Central memory CD8-positive, alpha-beta T cell (primary cell): ENCODE results near the gene MYD88.
"Not testable (repeated sequence)": the region's sequence is repeated elsewhere in the genome, so short reads cannot be mapped to it uniquely, and the experiment has no call there.

Source experiments
- ATAC-seq: fragments of 150-1000 bp; cut with Tn5 transposase; replicated peaks from 2 replicates; pipeline ENCODE4 v1.10.0; 2022; ENCODE audit warnings: mild to moderate bottlenecking, moderate FRiP score, moderate number of reproducible peaks; ENCODE audit not compliant: poor library complexity, severe bottlenecking; ENCODE audit errors: extremely low read depth
- DNase-seq, 2 donors: peaks; one replicate each; pipeline ENCODE4 v3.0.0; 2021; ENCODE audit warnings: low spot score in 2 of 2
- H3K27ac Mint-ChIP-seq: one replicate; pipeline ENCODE4 v1.8.0; 2022; ENCODE audit warnings: low read depth, mild to moderate bottlenecking, moderate library complexity, mixed read lengths
- H3K27me3 Mint-ChIP-seq: one replicate; pipeline ENCODE4 v1.8.0; 2022; ENCODE audit warnings: mixed read lengths
- H3K36me3 Mint-ChIP-seq: one replicate; pipeline ENCODE4 v1.8.0; 2022; ENCODE audit warnings: mild to moderate bottlenecking, moderate library complexity, mixed read lengths; ENCODE audit not compliant: insufficient read depth
- H3K4me1 Mint-ChIP-seq: one replicate; pipeline ENCODE4 v1.8.0; 2022; ENCODE audit warnings: mixed read lengths
- H3K4me3 Mint-ChIP-seq: one replicate; pipeline ENCODE4 v1.8.0; 2022; ENCODE audit warnings: mild to moderate bottlenecking, moderate library complexity, mixed read lengths
- H3K9me3 Mint-ChIP-seq: one replicate; pipeline ENCODE4 v1.8.0; 2022; ENCODE audit warnings: mixed read lengths

MYD88 gene

DNA sequence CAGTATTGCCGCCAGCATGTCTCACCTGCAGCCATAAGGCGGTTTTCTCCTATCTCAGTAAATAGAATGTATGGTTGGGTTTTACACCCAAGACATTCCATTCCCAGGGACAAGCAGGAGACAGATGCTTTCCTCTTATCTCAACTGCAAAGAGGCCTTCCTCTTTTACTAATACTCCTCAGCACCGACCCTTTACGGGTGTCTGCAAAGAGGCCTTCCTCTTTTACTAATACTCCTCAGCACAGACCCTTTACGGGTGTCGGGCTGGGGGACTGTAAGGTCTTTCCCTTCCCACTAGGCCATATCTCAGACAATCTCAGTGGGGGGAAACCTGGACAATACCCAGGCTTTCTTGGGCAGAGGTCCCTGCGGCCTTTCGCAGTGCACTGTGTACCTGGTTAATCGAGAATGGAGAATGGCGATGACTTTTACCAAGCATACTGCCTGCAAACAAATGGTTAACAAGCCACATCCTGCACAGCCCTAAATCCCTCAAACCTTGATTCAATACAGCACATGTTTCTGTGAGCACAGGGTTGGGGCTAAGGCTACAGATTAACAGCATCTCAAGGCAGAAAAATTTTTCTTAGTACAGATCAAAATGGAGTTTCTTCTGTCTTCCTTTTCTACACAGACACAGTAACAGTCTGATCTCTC is 2.7 kb upstream of the MYD88 start:
- Mint-ChIP-seq H3K4me3 (peak overlapping the region; percentile 95), H3K4me1 (peaks cover 79% of the 10 kb centered on the region), H3K27ac (peak overlapping the region; percentile 98), H3K36me3 (peaks cover 17% of the 10 kb centered on the region)
- DNase-seq, H3K9me3 Mint-ChIP-seq, H3K27me3 Mint-ChIP-seq, ATAC-seq: not testable (repeated sequence)

DNA sequence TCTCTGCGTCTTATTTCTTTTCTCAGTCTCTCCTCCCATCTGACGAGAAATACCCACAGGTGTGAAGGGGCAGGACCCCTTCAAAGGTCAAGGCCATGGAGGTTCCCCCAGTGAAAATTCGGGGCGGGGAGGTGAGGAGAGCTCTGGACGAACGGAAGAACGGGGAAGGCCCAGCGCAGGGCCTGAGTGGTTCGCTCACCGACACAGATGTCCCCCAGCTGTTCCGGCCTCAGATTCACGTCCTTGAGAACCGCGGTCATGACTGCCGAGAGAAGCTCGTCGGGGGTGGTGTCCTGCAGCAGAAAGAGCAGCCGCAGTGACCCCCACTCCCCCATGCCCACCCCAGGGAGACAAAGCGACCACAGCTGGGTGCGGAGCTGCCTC is 2.1 kb upstream of the MYD88 start:
- peak overlapping the region; percentile 95 for H3K4me3 Mint-ChIP-seq
- ATAC-seq: no peak
- peaks cover 82% of the 10 kb centered on the region for H3K4me1 Mint-ChIP-seq
- H3K27me3 Mint-ChIP-seq: no peaks in the 10 kb centered on the region
- peak overlapping the region; percentile 98 for H3K27ac Mint-ChIP-seq
- H3K9me3 Mint-ChIP-seq: no peaks in the 10 kb centered on the region
- no peak for DNase-seq
- peaks cover 16% of the 10 kb centered on the region for H3K36me3 Mint-ChIP-seq

DNA sequence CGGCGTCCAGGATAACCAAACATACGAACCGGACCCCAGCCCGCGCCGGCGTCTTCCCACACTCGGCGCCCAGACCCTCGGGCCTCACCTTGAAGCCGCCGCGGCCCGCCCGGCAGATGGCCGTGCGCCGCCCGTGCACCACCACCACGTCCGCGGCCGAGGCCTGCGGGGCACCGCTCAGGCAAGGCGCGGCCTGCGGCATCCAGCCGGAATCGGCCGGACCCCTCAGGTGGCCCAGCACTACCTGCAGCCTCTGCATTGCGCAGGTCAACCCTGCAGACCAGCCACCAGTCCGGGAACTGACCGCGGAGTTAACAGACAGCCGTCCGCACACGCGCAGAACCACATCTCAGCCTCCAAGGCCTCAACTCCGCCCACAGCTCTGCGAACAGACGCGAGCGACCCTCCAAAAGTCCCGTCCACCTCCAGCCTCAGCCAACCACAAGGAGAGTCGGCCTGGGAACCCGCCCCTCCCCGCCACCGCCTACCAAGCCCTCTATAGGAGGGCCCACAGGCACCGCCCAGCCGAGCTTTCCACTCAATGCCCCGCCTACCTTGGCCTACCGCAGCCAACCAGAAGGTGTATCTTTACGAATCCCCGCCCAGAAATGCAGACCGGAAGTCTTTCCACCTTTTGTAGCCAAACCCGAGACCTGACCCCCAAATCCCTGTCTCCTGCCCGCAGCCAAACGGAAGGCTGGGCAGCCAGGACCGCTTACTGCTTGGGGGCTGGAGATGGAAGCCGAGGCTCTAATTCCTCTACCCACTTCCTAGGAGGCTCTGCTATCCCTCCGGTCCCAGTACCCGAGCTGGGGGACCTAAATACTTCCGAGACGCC is 1.5 kb upstream of the MYD88 start, which contains the start of gene ACAA1:
Gene ACAA1 (minus strand): TSS at position 351 of the 838 bp plus-strand sequence. CDS start 92 bp downstream, at position 259.
- Mint-ChIP-seq H3K9me3 (no peaks in the 10 kb centered on the region), H3K27me3 (no peaks in the 10 kb centered on the region), H3K36me3 (peaks cover 19% of the 10 kb centered on the region), H3K4me1 (peaks cover 80% of the 10 kb centered on the region), H3K4me3 (peak within 1 kb of the TSS; percentile 95), H3K27ac (peak within 1 kb of the TSS; percentile 98)
- ATAC-seq (peak; percentile 89), DNase-seq (peak; percentile 91 to 94)

DNA sequence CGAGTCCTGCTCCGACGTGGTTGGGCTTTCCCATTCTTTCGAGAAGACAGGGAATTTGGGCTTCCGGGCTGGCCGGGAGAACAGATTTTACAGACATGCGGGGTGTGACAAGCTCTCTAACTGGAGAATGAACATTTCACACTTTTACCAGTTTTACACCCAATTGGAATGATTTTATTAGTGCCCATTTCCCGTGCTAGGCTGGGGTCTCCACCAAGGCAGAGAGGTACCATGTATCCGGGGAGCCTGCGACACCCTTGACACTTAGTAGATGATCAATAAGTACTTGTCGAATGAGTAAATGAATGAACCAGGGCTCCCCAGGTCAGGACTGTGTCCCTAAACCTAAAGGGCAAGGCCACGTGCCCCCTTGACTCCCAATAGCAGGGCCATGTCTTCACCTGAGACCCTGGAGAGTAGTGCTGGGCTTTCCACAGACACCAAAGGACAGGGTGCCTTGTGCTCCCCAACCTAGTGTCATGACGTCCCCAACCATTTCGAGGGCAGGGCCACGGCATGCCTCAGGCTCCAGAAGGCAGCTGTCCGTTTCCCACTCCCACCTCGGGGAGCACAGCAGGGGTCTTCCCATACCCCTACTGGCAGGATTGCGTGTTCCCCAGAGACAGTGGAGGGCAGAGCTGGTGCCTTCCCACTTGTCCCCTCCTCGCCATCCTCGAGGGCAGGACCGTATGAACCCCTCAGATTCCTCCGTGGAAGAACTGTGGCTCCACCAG is 679 bp upstream of the MYD88 start:
- DNase-seq (no peak), ATAC-seq (peak; percentile 1)
- peak overlapping the region; percentile 98 for H3K27ac Mint-ChIP-seq
- peaks cover 73% of the 10 kb centered on the region for H3K4me1 Mint-ChIP-seq
- peak overlapping the region; percentile 95 for H3K4me3 Mint-ChIP-seq
- no peaks in the 10 kb centered on the region for H3K27me3 Mint-ChIP-seq
- H3K9me3 Mint-ChIP-seq: no peaks in the 10 kb centered on the region
- H3K36me3 Mint-ChIP-seq: peaks cover 17% of the 10 kb centered on the region

DNA sequence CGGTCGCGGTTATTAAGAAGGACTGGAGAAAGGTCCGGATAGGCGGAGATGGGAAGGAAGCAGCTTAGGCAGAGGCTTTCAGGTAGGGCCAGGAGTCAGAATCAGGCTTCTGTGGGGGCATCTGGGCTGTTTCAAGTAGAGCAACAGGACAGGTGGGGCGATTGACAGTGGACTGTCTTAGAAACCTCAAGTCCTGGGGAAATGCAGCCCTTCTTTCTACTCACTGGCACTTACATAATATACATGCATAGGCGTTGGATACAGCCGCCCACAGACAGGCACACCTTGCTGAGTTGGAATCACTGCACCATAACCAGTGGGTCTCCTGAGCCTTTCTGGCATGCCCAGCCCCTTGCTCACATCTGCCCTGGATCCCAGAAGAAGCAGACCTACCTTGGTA is 730 bp downstream of the MYD88 start:
- DNase-seq (no peak), ATAC-seq (no peak)
- no peaks in the 10 kb centered on the region for H3K27me3 Mint-ChIP-seq
- H3K9me3 Mint-ChIP-seq: no peaks in the 10 kb centered on the region
- H3K36me3 Mint-ChIP-seq: peaks cover 13% of the 10 kb centered on the region
- peak overlapping the region; percentile 98 for H3K27ac Mint-ChIP-seq
- H3K4me1 Mint-ChIP-seq: peaks cover 65% of the 10 kb centered on the region
- peak overlapping the region; percentile 95 for H3K4me3 Mint-ChIP-seq

- ATAC-seq (no peak), DNase-seq (peak in 1 of 2 donors; percentile 8)
- H3K27me3 Mint-ChIP-seq: no peaks in the 10 kb centered on the region
- peaks cover 62% of the 10 kb centered on the region for H3K4me1 Mint-ChIP-seq
- H3K9me3 Mint-ChIP-seq: no peaks in the 10 kb centered on the region
- peaks cover 10% of the 10 kb centered on the region for H3K36me3 Mint-ChIP-seq
- peak overlapping the region; percentile 95 for H3K4me3 Mint-ChIP-seq
- peak overlapping the region; percentile 98 for H3K27ac Mint-ChIP-seq
These were observed 1.2 kb downstream of the MYD88 start for GRCh38 chr3:38139652-38140051.

- H3K4me1 Mint-ChIP-seq: peaks cover 55% of the 10 kb centered on the region
- no peak overlapping the region for H3K27ac Mint-ChIP-seq
- H3K27me3 Mint-ChIP-seq: no peaks in the 10 kb centered on the region
- H3K9me3 Mint-ChIP-seq: no peaks in the 10 kb centered on the region
- peaks cover 10% of the 10 kb centered on the region for H3K36me3 Mint-ChIP-seq
- ATAC-seq (no peak), DNase-seq (peak in 1 of 2 donors; percentile 8)
- H3K4me3 Mint-ChIP-seq: peak overlapping the region; percentile 95
These were observed 2.1 kb downstream of the MYD88 start for GRCh38 chr3:38140326-38141172.

- Mint-ChIP-seq H3K27me3 (no peaks in the 10 kb centered on the region), H3K4me3 (peak overlapping the region; percentile 37), H3K36me3 (peaks cover 9% of the 10 kb centered on the region), H3K27ac (peak overlapping the region; percentile 64), H3K4me1 (peaks cover 46% of the 10 kb centered on the region), H3K9me3 (peaks cover 4% of the 10 kb centered on the region)
- ATAC-seq (no peak), DNase-seq (peak in 1 of 2 donors; percentile 9)
These were observed 2.9 kb downstream of the MYD88 start for GRCh38 chr3:38141173-38141951.

GRCh38 chr3:38141952-38142273 is 3.5 kb downstream of the MYD88 start:
- peak in 1 of 2 donors; percentile 3 for DNase-seq
- peaks cover 9% of the 10 kb centered on the region for H3K9me3 Mint-ChIP-seq
- H3K4me1 Mint-ChIP-seq: peaks cover 44% of the 10 kb centered on the region
- H3K36me3 Mint-ChIP-seq: peaks cover 11% of the 10 kb centered on the region
- no peak for ATAC-seq
- H3K4me3 Mint-ChIP-seq: no peak overlapping the region
- peak overlapping the region; percentile 64 for H3K27ac Mint-ChIP-seq
- no peaks in the 10 kb centered on the region for H3K27me3 Mint-ChIP-seq

DNA sequence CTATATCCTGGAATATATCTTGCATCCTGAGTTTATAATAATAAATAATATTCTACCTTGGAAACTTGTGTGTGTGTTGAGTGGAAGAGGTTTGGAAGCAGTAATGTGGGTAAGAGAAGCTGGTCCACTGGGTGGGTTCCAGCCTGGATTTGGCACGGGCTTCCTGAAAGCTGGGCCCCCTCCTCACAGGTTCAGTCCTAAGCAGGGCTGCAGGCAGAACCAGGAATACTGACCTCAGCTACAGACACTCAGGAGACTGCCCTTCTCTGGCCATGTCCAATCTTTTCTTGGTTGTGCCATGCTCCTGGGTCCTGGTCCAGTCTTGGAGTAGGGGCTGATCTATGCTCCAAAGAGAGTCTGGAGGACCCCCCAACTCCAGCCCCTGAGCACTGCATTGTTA is 4.5 kb downstream of the MYD88 start:
- Mint-ChIP-seq H3K36me3 (peaks cover 9% of the 10 kb centered on the region), H3K4me3 (no peak overlapping the region), H3K9me3 (peaks cover 9% of the 10 kb centered on the region), H3K4me1 (peaks cover 34% of the 10 kb centered on the region), H3K27ac (no peak overlapping the region), H3K27me3 (no peaks in the 10 kb centered on the region)
- ATAC-seq: no peak
- DNase-seq: no peak

- Mint-ChIP-seq H3K27ac (no peak overlapping the region), H3K36me3 (peaks cover 7% of the 10 kb centered on the region), H3K4me1 (peaks cover 28% of the 10 kb centered on the region), H3K4me3 (no peak overlapping the region), H3K27me3 (no peaks in the 10 kb centered on the region), H3K9me3 (peaks cover 9% of the 10 kb centered on the region)
- DNase-seq: no peak
- no peak for ATAC-seq
These were observed 5.0 kb downstream of the MYD88 start for GRCh38 chr3:38143511-38143910.
